GM19023 (cell line): ENCODE results near the gene LRP1B.
"Not testable (repeated sequence)": the region's sequence is repeated elsewhere in the genome, so short reads cannot be mapped to it uniquely, and the experiment has no call there.

Experiments used
- ATAC-seq: cut with Tn5 transposase; IDR thresholded peaks from one replicate; pipeline ENCODE4 v1.9.1; 2021; ENCODE audit warnings: mild to moderate bottlenecking, moderate library complexity; ENCODE audit not compliant: unreplicated experiment

LRP1B gene

DNA sequence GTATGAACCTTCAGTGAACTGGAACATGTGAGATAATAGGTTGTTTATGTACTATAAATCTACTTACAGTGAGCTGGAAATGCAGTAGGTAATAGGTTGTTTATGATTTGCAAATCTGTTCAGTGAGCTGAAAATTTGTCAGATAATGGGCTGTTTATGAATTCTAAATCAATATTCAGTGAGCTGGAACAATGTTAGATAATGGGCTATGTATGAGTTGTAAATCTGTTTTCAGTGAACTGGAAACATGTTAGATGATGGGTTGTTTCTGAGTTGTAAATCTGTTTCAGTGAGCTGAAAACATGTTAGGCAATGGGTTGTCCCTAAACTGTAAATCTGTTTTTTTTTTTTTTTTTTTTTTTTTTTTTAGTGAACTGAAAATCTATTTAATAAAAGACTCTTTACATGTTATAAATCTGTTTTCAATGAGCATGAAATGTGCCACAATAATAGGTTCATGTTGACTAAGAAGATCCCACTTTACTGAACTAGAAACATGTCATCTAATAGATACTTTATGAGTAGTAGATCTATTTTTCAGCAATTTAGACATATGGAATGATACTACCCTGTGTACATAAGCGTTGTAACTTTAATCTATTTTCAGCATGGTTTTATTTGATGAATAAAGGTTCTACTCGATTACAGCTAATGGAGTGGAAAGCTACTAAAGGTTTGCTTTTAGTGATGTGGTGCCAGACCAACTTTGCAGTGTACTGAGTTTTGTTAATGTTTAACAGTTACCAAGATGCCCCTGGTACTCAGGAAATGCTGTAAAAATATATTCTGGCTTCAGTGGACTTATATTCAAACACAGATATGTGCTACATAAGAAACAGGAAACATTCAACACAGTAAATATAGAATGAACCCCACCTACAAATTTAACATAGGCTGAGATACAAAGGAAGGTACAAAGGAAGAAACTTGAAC is 1471.8 kb downstream of the LRP1B start:
- ATAC-seq: no peak

- no peak for ATAC-seq
Measured at GRCh38 chr2:140657657-140658056, 1473.2 kb downstream of the LRP1B start.

GRCh38 chr2:140654565-140654964 is 1476.3 kb downstream of the LRP1B start:
- ATAC-seq: no peak

- no peak for ATAC-seq
Measured at GRCh38 chr2:140650825-140651224, 1480.0 kb downstream of the LRP1B start.

GRCh38 chr2:140650134-140650533 is 1480.7 kb downstream of the LRP1B start:
- not testable (repeated sequence) for ATAC-seq

DNA sequence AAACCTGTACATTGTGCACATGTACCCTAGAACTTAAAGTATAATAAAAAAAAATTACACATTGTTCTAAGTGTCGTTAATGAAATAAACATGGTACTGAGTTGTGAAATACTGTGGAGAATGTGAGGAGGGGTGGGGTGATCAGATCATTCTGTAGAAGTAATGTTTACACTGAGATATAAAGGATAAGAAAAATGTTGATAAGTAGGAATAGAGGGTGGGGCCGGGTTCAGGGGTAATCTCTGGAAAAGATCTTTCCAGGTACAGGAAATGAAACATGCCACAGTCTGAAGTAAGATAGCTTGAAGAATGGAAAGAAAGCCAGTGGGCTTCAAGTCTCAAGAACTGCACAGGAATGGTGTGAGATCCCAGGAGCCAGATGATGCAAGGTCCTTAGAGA is 1482.4 kb downstream of the LRP1B start:
- ATAC-seq: no peak

GRCh38 chr2:140643761-140644187 is 1487.0 kb downstream of the LRP1B start:
- no peak for ATAC-seq

- no peak for ATAC-seq
Measured at GRCh38 chr2:140641163-140641562, 1489.7 kb downstream of the LRP1B start.

- ATAC-seq: peak; percentile 76
Measured at GRCh38 chr2:140639628-140640027, 1491.2 kb downstream of the LRP1B start.

GRCh38 chr2:140630557-140630956 is 1500.3 kb downstream of the LRP1B start:
- no peak for ATAC-seq

GRCh38 chr2:140627885-140628284 is 1502.9 kb downstream of the LRP1B start:
- no peak for ATAC-seq

DNA sequence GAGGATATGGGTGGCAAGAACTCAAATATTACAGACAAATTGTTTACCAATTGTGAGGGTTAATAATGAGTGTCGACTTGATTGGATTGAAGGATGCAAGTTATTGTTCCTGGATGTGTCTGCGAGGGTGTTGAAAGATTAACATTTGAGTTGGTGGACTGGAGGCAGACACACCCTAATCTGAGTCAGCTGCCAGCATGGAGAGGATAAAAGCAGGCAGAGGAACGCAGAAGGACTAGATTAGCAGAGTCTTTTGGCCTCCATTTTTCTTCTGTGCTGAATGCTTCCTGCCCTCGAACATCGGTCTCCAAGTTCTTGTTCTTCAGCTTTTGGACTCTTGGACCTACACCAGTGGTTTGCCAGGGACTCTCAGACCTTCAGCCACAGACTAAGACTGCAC is 1503.7 kb downstream of the LRP1B start:
- ATAC-seq: no peak

- ATAC-seq: no peak
Measured at GRCh38 chr2:140624200-140624599, 1506.6 kb downstream of the LRP1B start.

- ATAC-seq: no peak
Measured at GRCh38 chr2:140621583-140622362, 1509.0 kb downstream of the LRP1B start.

DNA sequence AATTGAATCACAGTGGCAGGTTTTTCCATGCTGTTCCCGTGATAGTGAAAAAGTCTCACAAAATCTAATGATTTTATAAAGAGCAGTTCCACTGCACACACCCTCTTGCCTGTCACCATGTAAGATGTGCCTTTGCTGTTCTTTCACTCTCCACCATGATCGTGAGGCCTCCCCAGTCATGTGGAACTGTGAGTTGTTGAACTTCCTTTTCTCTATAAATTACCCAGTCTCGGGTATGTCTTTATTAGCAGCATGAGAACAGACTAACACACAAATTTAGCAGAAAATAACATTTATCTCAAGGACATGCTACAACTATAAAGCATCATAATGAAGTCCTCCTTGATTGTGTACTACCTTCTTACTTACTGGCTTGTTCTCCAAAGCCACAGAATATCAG is 1526.0 kb downstream of the LRP1B start:
- ATAC-seq: no peak

DNA sequence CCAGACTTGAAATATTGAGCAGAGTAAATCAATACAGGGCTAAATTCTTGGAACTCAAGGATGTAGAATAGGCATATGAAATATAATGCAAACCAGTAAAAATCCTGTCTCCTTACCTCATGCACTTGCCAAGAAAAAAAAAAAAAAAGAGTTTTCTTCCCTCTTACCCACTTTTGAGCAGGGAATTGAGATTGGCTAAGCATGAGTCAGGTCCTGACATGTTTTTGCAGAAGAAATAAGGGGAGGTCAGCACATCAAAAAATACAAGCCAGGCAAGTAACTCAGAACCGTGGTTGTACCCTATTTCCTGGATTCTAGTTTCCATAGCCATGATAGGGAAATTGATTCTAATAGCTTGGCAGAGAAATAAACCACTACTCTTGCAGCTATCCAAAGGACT is 1526.7 kb downstream of the LRP1B start:
- no peak for ATAC-seq

DNA sequence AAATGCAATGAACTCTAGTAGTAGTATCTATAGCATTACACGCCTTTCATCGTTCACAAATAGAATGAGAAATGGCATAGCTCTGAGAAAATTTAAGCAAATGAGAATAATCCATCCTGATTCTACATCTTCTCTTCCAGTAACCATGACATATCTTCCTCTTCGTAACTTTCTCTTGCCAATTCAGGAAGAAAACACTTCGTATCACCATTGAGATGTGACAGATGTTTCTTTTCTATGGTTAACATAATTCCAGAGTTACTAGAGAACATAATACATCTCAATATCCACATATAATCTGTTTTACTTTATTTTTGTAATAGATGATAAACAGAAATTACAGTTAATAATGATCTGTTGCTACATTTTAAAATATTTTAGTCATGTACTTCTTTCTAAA is 1527.4 kb downstream of the LRP1B start:
- no peak for ATAC-seq

DNA sequence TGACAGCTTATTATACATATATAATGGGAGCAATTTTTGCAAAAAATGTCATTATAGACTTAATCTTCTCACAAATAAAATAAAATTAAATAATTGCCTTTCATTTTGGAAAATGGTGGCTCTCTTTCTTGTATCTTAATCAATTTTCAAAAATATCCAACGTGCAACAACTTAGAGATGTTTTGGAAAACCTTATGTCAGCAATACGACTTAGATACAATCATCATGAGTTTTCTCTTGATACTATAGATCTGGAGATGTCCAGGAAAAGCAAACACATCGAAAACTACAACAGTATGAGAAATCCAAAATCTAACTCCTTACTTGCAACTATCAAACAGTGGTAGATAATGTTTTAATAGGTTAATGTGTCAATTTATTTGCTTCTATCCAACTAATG is 1529.0 kb downstream of the LRP1B start:
- ATAC-seq: no peak

- no peak for ATAC-seq
Measured at GRCh38 chr2:140601342-140601741, 1529.5 kb downstream of the LRP1B start.

- no peak for ATAC-seq
Measured at GRCh38 chr2:140600116-140600515, 1530.7 kb downstream of the LRP1B start.

DNA sequence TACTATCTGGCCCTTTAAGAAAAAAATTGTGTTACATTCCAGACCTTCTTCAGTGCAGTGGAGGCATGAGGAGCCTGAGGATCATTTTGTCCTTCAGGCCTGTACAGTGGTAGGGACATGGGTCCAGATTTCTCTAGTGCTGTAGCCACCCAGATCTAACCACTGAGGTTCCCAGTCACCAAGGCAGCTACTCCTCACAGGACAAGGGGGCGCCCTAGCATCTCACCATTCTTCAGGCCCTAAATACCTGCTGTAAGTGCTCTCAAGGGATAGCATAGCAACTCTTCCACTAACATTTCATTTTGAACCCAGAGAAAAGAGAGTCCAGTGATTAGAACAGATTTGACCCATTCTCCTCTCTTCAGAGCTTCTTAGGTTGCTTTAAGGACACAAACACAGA is 1533.0 kb downstream of the LRP1B start:
- no peak for ATAC-seq

- no peak for ATAC-seq
Measured at GRCh38 chr2:140597205-140597604, 1533.6 kb downstream of the LRP1B start.
